Right lobe of liver (tissue), 4 donors: Measurements from ENCODE around the gene PRKCA.

Source experiments
- CTCF ChIP-seq, 4 donors: fragments of 200-600 bp in 3 of 4; fragments of 450-650 bp in 1 of 4; IDR thresholded peaks; one replicate each; pipeline versions ENCODE4 v1.5.1 to v1.8.0; 2016 to 2022; ENCODE audit warnings: antibody characterized with exemption in 4 of 4, mild to moderate bottlenecking in 2 of 4
- POLR2A ChIP-seq: fragments of 450-650 bp; IDR thresholded peaks from one replicate; pipeline ENCODE4 v1.6.1; 2017; ENCODE audit warnings: antibody characterized with exemption, mild to moderate bottlenecking
- donor health status: DM: no; HTN: no; CAD: no.
- donor health status: DM: no; HTN: no; CAD: no.
- donor health status: DM: no; HTN: yes; CAD: no.

GRCh38 chr17:66255112-66255511, 47.3 kb upstream of the PRKCA start:
- peak; percentile 72 to 92 (median 78) for TF ChIP-seq CTCF (IDR thresholded peaks at IDR 0.05)
- TF ChIP-seq POLR2A = no peak
